ENCODE measurements around the gene CLCN1. TPM values are rescaled to one million over a fixed set of nuclear protein-coding genes. Genes with fewer than 3 reads are reported as not detected.

The CLCN1 gene
- polyA plus RNA-seq, 4 donors = 0.10 to 0.24 (median 0.12) TPM

DNA sequence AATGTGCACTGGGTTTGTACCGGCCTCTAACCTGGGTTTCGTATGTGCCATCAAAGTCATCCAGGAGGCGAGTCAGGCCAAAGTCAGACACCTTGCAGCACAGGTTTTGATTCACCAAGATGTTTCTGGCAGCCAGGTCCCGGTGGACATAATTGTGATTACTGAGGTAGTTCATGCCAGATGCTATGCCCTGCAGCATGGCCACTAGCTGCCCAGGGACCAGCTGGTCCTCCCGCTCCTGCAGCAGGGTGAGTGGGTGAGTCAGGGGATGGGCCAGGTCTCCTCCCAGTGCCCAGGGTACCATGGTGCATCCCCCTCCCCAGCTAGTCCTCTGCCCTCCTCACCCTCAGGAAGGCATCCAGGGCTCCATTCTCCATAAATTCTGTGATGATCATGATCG lies 78.9 kb downstream of the CLCN1 start:
- no peak for DNase-seq (ENCODE audit: low read depth in 4 of 4, low spot score in 3 of 4)

DNA sequence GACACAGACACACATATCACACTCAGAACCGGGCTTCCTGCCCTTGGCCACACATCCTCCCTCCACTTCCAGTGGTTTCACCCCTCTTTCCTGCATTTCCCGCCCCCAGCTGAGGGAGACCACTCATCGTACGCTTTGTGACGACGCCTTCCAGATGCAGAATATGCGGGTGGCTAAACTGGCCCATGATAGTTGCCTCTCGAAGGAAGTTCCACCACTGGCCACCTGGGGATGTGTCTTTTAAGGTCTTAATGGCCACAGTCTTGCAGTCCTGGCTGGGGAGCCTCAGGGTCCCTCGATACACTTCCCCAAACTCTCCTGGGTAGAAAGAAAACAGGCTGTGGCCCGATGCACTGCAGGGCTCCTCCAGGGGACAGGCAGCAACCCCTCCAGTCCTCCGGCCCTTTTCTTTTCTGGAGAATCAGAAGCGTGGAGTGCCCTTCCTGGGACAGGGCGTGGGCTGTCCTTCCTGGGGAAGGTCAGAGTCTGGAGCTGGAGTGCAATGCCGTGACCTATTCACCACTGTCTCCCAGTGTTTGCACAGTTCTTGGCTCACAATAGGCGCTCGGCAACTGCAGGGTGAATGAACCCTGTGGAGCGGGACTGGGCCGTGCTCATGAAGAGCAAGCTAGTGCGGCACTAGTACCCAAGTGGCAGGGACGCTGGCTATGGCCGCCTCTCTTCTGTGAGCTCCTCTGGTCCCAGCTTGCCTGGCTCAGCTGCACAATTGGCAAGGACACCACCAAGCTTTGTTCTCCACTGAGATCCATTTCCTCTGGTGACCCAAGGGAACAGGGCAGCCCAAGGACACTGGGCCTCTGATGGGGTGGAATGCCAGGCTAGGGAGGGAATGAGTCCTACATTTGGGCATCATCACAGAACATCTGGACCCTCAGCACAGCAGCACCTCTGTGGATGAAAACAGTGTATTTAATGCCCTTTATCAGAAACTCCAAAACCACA lies 79.6 kb downstream of the CLCN1 start:
- no peak for DNase-seq (ENCODE audit: low read depth in 4 of 4, low spot score in 3 of 4)

DNA sequence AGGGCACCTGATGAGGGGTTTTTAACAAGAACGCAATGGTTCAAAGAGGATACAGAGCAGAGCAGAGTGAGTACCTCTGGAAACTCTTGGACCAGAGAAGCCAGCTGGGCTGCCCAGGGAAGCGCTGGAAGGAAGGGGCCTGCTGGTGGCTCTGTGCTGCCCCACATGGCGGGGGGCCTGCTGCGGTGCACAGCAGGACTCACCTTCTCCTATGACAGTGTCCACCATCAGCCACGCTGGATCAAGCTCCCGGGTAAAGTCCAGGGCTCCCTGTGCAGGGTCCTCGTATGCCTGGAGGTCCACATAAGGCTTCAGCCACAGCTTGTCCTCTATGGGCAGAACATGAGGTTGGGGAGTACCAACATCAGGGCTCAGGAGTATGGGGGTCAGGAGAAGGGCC lies 80.3 kb downstream of the CLCN1 start:
- DNase-seq (ENCODE audit: low read depth in 4 of 4, low spot score in 3 of 4) = no peak

DNA sequence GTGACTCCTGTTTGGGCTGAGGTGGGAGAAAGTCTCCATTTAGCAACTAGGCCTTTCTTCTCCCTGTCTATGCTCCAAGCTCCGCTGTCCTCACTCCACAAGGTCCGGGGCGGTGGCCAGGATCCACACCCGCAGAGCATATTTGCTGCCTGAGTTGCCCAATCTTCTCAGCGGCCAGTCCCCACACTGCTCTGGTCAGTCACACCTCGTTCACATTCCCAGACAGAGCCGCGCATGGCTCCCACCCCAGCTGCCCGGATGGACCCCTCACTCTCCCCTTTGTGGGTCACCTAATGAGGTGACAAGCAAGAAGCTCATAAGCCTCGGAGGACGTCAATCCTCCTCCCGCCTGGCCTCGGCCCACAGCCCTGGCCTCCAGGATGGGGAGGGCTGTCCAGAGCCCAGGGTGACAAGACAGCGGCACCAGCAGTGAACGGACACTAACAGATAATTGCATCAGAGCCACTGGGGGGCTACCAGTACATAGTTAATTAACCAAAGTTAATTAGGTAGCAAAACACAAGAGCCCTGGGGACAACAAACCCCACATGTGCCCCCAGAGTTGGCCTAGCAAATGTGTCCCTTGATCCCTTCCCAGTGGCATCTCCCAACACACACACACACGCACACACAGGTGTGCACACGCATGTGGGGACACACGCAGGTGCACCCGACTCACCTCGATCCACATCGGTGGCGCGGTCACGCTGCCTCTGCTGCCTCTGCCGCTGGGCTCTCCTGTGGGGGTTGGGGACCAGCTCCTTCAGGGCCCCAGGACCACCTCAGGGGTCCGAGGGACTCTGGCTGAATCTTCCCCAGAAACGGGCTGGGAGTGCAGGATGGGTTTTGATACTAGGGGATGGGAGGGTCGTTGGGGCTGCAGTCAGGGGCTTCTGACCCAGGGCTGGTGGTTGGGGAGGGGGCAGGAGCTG lies 81.0 kb downstream of the CLCN1 start:
- DNase-seq (ENCODE audit: low read depth in 4 of 4, low spot score in 3 of 4) = no peak

DNA sequence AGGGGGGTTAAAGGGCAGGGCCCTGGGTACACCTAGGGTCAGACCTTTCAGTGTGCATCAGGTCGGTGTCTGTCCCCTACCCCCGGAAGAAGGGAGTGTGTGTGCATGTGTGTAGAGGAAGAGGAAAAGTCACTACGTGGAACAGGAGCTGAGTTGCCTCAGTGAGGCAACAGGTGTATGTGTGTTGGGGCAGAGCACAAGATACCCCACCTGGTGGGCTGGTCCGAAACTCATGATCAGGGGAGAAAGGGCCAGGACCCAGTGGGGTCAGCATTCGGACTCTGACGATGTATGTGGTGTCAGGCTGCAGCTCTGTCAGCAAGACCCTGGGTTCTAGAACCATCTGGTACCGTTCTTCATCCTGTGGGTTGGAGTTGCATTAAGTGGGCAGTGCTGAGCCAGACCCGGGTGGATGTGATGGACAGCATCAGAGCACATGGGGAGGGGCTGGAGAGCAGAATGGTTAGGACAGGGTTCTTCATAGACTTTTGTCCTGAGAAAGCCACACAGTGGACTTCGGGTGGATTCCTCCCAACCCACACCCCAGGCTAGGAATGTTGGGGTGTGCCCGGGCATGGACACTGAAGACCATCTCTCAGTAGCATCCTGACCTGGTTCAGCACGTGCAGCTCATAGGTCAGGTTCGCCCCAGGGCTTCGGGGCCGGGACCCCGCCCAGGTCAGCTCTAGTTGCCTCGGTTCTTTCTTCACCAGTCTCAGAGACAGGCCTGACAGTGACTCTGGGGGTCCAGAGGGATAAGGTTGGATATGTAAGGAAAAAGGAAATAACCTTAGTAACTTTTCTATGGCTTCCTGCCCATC lies 82.0 kb downstream of the CLCN1 start:
- no peak for DNase-seq (ENCODE audit: low read depth in 4 of 4, low spot score in 3 of 4)

DNA sequence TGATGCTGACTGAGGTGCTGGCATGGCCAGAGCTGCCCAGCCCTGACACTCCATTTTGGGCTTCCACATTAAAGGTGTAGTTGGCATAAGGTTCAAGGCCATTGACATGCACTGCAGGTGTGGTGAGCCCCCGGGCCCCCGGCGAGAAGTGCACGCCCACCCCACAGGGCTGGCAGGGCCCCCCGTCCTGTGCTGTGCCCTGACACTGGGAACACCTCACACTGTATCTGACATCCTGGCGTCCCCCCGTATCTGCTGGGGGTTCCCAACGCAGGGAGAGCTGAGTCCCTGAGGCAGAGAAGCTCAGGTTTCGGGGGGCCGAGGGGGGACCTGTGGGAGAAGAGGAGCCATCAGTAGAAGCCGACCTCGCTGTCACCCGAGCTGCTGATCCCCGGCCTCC lies 82.7 kb downstream of the CLCN1 start:
- no peak for DNase-seq (ENCODE audit: low read depth in 4 of 4, low spot score in 3 of 4)

DNA sequence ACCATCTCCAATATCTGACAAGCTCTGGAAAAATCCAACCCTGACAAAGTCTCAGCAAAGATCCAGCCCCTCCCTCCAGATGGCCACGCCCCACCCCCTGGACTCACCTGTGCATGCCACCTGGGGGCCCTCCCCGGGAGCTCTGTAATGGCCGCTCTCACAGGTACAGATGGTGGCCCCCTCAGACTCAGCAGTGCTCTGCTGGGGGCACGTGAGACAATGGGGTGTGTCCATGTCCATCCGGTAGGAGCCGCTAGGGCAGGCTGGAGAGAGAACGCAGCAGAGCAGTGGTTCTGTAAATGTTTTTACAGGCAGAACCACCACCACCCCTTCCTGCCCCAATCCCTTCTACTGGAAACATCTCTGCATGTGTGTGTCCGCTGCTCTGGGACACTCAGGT lies 83.2 kb downstream of the CLCN1 start:
- no peak for DNase-seq (ENCODE audit: low read depth in 4 of 4, low spot score in 3 of 4)

DNA sequence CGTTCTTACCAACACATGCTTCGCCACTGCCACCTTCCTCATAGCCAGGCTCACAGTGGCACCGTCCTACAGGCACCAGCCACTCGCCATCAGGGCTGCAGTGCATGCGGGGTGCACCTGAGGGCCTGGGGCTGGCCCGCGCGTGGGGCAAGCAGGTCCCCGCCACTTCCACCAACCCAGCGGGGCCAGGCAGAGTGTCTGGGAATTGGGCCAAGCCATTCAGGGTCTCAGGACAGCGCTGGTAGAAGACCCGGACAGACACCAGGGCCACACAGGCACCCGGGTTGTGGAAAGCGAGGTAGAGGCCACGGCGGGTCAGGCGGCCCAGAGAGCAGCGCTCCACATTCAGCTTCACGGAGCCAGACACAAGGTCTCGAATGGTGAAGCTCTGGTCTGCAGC lies 83.7 kb downstream of the CLCN1 start:
- DNase-seq (ENCODE audit: low read depth in 4 of 4, low spot score in 3 of 4) = no peak

DNA sequence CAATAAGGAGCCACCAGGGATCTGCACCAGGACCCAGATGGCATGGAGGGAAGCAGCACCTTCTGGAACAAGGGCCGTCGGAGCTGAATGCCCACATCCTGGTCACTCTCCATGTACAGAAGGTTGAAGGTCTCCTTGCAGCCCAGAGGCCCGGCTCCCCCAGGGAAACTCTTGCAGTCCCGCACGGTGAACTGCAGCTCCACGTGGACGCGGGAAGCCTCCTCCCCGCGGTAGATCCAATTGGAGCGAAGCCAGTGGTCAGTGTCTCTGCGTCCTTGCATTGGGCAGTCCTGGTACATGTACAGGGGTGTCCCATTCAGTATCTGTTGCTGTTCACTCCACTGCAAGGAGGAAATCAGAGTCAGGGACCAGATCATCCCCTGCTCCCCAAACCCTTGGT lies 85.4 kb downstream of the CLCN1 start:
- DNase-seq (ENCODE audit: low read depth in 4 of 4, low spot score in 3 of 4) = no peak

Other genes starting within 250 kb of the CLCN1 start
- gene PIP, start 184.0 kb upstream of the CLCN1 start, polyA plus RNA-seq (ENCODE audit: insufficient read length in 4 of 4) = not detected
- not detected for gene TAS2R39, start 132.7 kb upstream of the CLCN1 start, polyA plus RNA-seq (ENCODE audit: insufficient read length in 4 of 4)
- not detected for gene TAS2R40, start 94.1 kb upstream of the CLCN1 start, polyA plus RNA-seq (ENCODE audit: insufficient read length in 4 of 4)
- 100 to 1,000 TPM in 3 of 4 donors, 10 to 100 TPM in 1; 86.8 to 227 (median 188) TPM for gene GSTK1, start 52.7 kb upstream of the CLCN1 start, polyA plus RNA-seq (ENCODE audit: insufficient read length in 4 of 4)
- gene TMEM139, start 31.2 kb upstream of the CLCN1 start, polyA plus RNA-seq (ENCODE audit: insufficient read length in 4 of 4) = 10 to 100 TPM in 3 of 4 donors, 1 to 10 TPM in 1; 2.7 to 72.7 (median 52.7) TPM
- gene CASP2, start 27.8 kb upstream of the CLCN1 start, polyA plus RNA-seq (ENCODE audit: insufficient read length in 4 of 4) = 10 to 100 TPM; 38.5 to 60.1 (median 56.2) TPM
- gene FAM131B, start 46.6 kb downstream of the CLCN1 start, polyA plus RNA-seq (ENCODE audit: insufficient read length in 4 of 4) = 1 to 10 TPM; 2.3 to 4.9 (median 2.7) TPM
- gene ZYX, start 65.2 kb downstream of the CLCN1 start, polyA plus RNA-seq (ENCODE audit: insufficient read length in 4 of 4) = 100 to 1,000 TPM in 2 of 4 donors, 10 to 100 TPM in 2; 80.4 to 137 (median 93.0) TPM
- 10 to 100 TPM in 3 of 4 donors, 1 to 10 TPM in 1; 4.1 to 23.5 (median 18.4) TPM for gene EPHA1, start 92.7 kb downstream of the CLCN1 start, polyA plus RNA-seq (ENCODE audit: insufficient read length in 4 of 4)
- not detected for gene TAS2R60, start 127.3 kb downstream of the CLCN1 start, polyA plus RNA-seq (ENCODE audit: insufficient read length in 4 of 4)
- gene TAS2R41, start 161.8 kb downstream of the CLCN1 start, polyA plus RNA-seq (ENCODE audit: insufficient read length in 4 of 4) = not detected